LNCAP (cell line): ENCODE results near the gene CD2.

ENCODE experiments used
- CTCF ChIP-seq: fragments of 450-650 bp; IDR thresholded peaks from 2 replicates; pipeline ENCODE4 v1.5.1; 2017; ENCODE audit warnings: mild to moderate bottlenecking

CD2 gene

GRCh38 chr1:116741836-116742565 lies 12.2 kb upstream of the CD2 start:
- no peak for TF ChIP-seq CTCF

GRCh38 chr1:116743535-116743934 lies 10.7 kb upstream of the CD2 start:
- no peak for TF ChIP-seq CTCF

GRCh38 chr1:116748272-116748671 lies 6.0 kb upstream of the CD2 start:
- no peak for TF ChIP-seq CTCF

- TF ChIP-seq CTCF, result no peak
These were observed 3.1 kb upstream of the CD2 start for GRCh38 chr1:116751146-116751545.

- no peak for TF ChIP-seq CTCF
These were observed 2.6 kb upstream of the CD2 start for GRCh38 chr1:116751621-116752020.

- no peak for TF ChIP-seq CTCF
These were observed 918 bp upstream of the CD2 start for GRCh38 chr1:116753312-116753711.

- no peak for TF ChIP-seq CTCF
These were observed 836 bp downstream of the CD2 start for GRCh38 chr1:116755066-116755465.

- TF ChIP-seq CTCF, result no peak
These were observed 1.5 kb downstream of the CD2 start for GRCh38 chr1:116755681-116756080.
